Transverse colon (tissue), 3 donors: ENCODE measurements around the gene PHACTR2.

Experiments used
- CTCF ChIP-seq, 5 experiments: fragments of 200-600 bp in 3 of 5; fragments of 450-650 bp in 2 of 5; sonication (generic) in 3 of 5; IDR thresholded peaks; 1 replicate in 2 of 5; 2 replicates in 3 of 5; pipeline ENCODE4 v1.5.1; 2016 to 2017; ENCODE audit warnings: antibody characterized with exemption in 5 of 5, inconsistent platforms in 3 of 5, mild to moderate bottlenecking in 2 of 5, moderate library complexity in 1 of 5
- EP300 ChIP-seq: sonication (generic); formaldehyde crosslinking; IDR thresholded peaks from one replicate; pipeline ENCODE4 v1.6.1; 2017; ENCODE audit warnings: antibody characterized with exemption, low read depth
- POLR2A ChIP-seq: fragments of 450-650 bp; IDR thresholded peaks from one replicate; pipeline ENCODE4 v1.6.1; 2016; ENCODE audit warnings: antibody characterized with exemption, mild to moderate bottlenecking, moderate library complexity

DNA sequence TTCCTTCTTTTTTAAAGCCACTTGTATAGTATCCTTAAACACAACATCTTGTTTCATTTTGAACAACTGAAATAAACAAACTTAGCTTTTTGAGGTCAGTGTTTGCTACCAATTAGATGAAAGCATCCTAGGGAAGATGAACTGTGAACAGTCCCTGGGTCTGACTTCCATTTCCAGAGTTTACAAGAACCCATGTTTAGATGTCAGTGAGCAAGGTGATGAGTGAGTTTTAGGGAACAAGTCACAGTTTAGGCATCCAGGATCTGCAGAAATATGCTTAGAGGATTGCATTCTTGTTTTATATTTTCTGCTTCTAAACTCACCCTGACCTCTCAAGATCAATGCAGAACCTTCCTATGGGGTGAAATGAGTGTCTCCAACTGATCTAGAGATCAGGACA is 189.5 kb downstream of the PHACTR2 start:
- TF ChIP-seq CTCF (IDR thresholded peaks at IDR 0.05) (no peak), EP300 (no peak), POLR2A (no peak)
